Uterus (tissue), 2 donors: ENCODE measurements around the gene PLA2G15.

Source experiments
- CTCF ChIP-seq, 4 experiments: fragments of 200-600 bp in 2 of 4; fragments of 450-650 bp in 2 of 4; sonication (generic) in 2 of 4; IDR thresholded peaks; one replicate each; pipeline ENCODE4 v1.5.1; 2016 to 2019; ENCODE audit warnings: antibody characterized with exemption in 4 of 4, mild to moderate bottlenecking in 2 of 4, moderate library complexity in 1 of 4
- POLR2A ChIP-seq, 2 donors: fragments of 450-650 bp; IDR thresholded peaks; one replicate each; pipeline ENCODE4 v1.6.1; 2016; ENCODE audit warnings: antibody characterized with exemption in 2 of 2, mild to moderate bottlenecking in 1 of 2, moderate library complexity in 1 of 2

GRCh38 chr16:68230956-68231355, 14.2 kb upstream of the PLA2G15 start:
- TF ChIP-seq CTCF (IDR thresholded peaks at IDR 0.05) (no peak), POLR2A (IDR thresholded peaks at IDR 0.05) (no peak)
